Ramos (cell line): ENCODE measurements around the gene HENMT1.

Experiments used
- in situ Hi-C: fragments of 300-500 bp; cut with MboI; formaldehyde crosslinking; loops from one replicate; pipeline ENCODE4 v1.14.3; 2022; ENCODE audit warnings: low sequenced_read_pairs; ENCODE audit not compliant: unreplicated experiment

Gene HENMT1

GRCh38 chr1:108636876-108637275 is 24.0 kb downstream of the HENMT1 start:
- in situ Hi-C loops: no loop called here

- in situ Hi-C loops: no loop called here
Observed at GRCh38 chr1:108634521-108634920, 26.4 kb downstream of the HENMT1 start.

- in situ Hi-C loops: no loop called here
Observed at GRCh38 chr1:108628665-108629064, 32.2 kb downstream of the HENMT1 start.

GRCh38 chr1:108627951-108628350 is 32.9 kb downstream of the HENMT1 start:
- in situ Hi-C loops: no loop called here

- in situ Hi-C loops: no loop called here
Observed at GRCh38 chr1:108627256-108627655, 33.6 kb downstream of the HENMT1 start.

- in situ Hi-C loops: no loop called here
Observed at GRCh38 chr1:108624069-108624468, 36.8 kb downstream of the HENMT1 start.

- in situ Hi-C loops: no loop called here
Observed at GRCh38 chr1:108617724-108618056, 43.2 kb downstream of the HENMT1 start.

GRCh38 chr1:108617008-108617723 is 43.7 kb downstream of the HENMT1 start:
- in situ Hi-C loops: no loop called here

GRCh38 chr1:108615544-108615943 is 45.3 kb downstream of the HENMT1 start:
- in situ Hi-C loops: no loop called here

GRCh38 chr1:108612496-108612895 is 48.4 kb downstream of the HENMT1 start:
- in situ Hi-C loops: no loop called here

GRCh38 chr1:108611984-108612383 is 48.9 kb downstream of the HENMT1 start:
- in situ Hi-C loops: no loop called here

- in situ Hi-C loops: no loop called here
Observed at GRCh38 chr1:108610073-108610472, 50.8 kb downstream of the HENMT1 start.

- in situ Hi-C loops: no loop called here
Observed at GRCh38 chr1:108609483-108610049, 51.3 kb downstream of the HENMT1 start.

- in situ Hi-C loops: no loop called here
Observed at GRCh38 chr1:108606478-108606877, 54.4 kb downstream of the HENMT1 start.

GRCh38 chr1:108605633-108606032 is 55.3 kb downstream of the HENMT1 start:
- in situ Hi-C loops: no loop called here

GRCh38 chr1:108601708-108602410 is 59.0 kb downstream of the HENMT1 start:
- in situ Hi-C loops: no loop called here

- in situ Hi-C loops: no loop called here
Observed at GRCh38 chr1:108600504-108600903, 60.4 kb downstream of the HENMT1 start.

- in situ Hi-C loops: no loop called here
Observed at GRCh38 chr1:108598340-108598739, 62.6 kb downstream of the HENMT1 start.
